ENCODE data around the gene GUCD1. TPM values are rescaled to one million over a fixed set of nuclear protein-coding genes. Genes with fewer than 3 reads are reported as not detected.

Gene GUCD1
- total and polyA plus RNA-seq, 7 donors = 85.6 to 301 (median 98.6) TPM

DNA sequence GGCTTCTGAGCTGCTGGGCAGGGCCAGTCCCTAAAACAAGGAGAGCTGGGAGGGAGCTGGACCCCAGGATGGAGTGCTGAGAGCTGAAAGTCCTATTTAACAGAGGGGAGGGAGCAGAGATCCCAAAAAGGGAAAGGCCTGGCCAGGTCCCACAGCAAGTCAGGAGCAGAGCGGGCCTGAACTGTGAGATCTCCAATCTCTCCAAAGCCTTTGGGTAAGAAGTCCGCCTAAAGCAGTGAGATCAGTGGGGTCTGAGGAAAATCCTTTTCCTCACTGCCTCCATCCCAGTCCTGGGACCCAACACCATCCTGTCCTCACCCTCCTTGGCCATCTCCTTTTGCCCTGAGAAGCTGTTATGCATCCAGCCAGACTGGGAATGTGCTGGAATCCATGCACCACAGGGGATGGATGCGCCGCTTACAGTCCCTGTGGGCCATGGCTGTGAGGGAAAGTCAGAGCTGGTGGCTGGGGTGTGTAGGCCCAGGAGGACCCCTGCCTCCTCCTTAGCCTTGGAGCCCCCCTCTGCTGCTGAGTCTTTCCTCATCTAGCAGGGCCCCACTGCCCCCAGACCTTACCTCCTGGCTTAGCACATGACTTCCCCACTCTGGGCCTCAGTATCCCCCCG, 29.3 kb upstream of the GUCD1 start:
- H3K9me3 ChIP-seq = no peaks in the 10 kb centered on the region
- peaks cover 0 to 42% (median 14%) of the 10 kb centered on the region in 4 donors for H3K36me3 ChIP-seq
- H3K4me3 ChIP-seq = peak overlapping the region in 2 of 4 donors; percentile 32 to 38
- peak overlapping the region; percentile 76 to 83 (median 80) for H3K27ac ChIP-seq
- no peak for DNase-seq
- TF ChIP-seq POLR2A (IDR thresholded peaks at IDR 0.05) = no peak
- intact Hi-C loops (cut with DNase I) = no loop called here
- H3K4me1 ChIP-seq = peaks cover 0 to 32% (median 23%) of the 10 kb centered on the region in 4 donors
- no peaks in the 10 kb centered on the region for H3K27me3 ChIP-seq
- WGBS, 2 donors = 93 to 96% methylated on average over 5 of the region's 5 CpGs

GRCh38 chr22:24583221-24584165, 28.6 kb upstream of the GUCD1 start:
- TF ChIP-seq EP300 (IDR thresholded peaks at IDR 0.05) = no peak
- peak in 2 of 4 donors; percentile 4 to 28 for TF ChIP-seq POLR2AphosphoS5 (IDR thresholded peaks at IDR 0.05)
- no peaks in the 10 kb centered on the region for H3K9me3 ChIP-seq
- peak overlapping the region; percentile 76 to 83 (median 80) for H3K27ac ChIP-seq
- H3K4me1 ChIP-seq = peaks cover 0 to 40% (median 23%) of the 10 kb centered on the region in 4 donors
- H3K27me3 ChIP-seq = no peaks in the 10 kb centered on the region
- peaks cover 0 to 35% (median 7%) of the 10 kb centered on the region in 4 donors for H3K36me3 ChIP-seq
- intact Hi-C loops (cut with DNase I) = no loop called here
- no peak for DNase-seq
- peak overlapping the region in 3 of 4 donors; percentile 19 to 38 (median 32) for H3K4me3 ChIP-seq
- 37 to 67% methylated on average over 19 of the region's 19 CpGs for WGBS, 2 donors

DNA sequence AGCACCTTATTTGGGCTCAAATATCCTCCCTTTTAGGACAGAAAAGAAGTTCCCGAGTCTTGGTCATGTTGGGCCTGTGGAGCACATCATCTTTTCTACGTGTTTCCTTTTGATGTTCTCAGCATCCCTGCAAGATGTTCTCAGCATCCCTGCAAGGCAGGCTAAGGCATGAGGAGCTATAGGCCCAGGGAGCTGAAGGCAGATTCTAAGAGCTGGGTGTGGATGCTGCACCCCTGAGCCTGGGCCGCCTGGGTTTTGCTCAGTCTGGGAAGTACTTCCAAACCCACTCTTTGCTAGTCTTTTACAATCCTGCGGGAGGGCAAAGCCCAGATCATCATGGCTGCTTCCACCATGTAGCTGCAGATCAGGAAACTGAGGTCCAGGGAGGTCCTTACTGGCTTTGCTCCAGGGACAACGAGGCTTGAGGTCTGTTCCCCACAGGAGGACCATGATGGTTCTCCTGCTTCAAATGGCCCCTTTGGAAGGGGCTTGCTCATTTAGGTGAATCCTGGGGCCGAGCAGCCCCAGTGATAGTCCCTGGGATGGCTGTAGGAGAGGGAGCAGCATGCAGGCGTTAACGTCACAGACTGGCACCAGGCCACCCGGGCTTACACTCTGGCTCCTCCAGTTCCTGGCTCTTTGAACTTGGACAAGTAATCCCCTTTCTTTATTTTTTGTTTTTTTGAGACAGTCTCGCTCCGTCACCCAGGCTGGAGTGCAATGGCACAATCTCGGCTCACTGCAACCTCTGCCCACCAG, 27.3 kb upstream of the GUCD1 start:
- no peak for TF ChIP-seq EP300 (IDR thresholded peaks at IDR 0.05)
- no peak for TF ChIP-seq POLR2A (IDR thresholded peaks at IDR 0.05)
- TF ChIP-seq CTCF (IDR thresholded peaks at IDR 0.05) = no peak
- TF ChIP-seq POLR2AphosphoS5 (IDR thresholded peaks at IDR 0.05) = no peak
- H3K27ac ChIP-seq = peak overlapping the region in 1 of 4 donors; percentile 83
- H3K9me3 ChIP-seq = no peaks in the 10 kb centered on the region
- H3K36me3 ChIP-seq = peaks cover 0 to 31% (median 3%) of the 10 kb centered on the region in 4 donors
- peak; percentile 65 for DNase-seq
- peaks cover 0 to 43% (median 23%) of the 10 kb centered on the region in 4 donors for H3K4me1 ChIP-seq
- intact Hi-C loops (cut with DNase I) = no loop called here
- WGBS, 2 donors = 92 to 93% methylated on average over 12 of the region's 12 CpGs
- H3K4me3 ChIP-seq = no peak overlapping the region
- no peaks in the 10 kb centered on the region for H3K27me3 ChIP-seq

GRCh38 chr22:24580276-24580675, 25.3 kb upstream of the GUCD1 start:
- no peak for DNase-seq
- intact Hi-C loops (cut with DNase I) = no loop called here
- Histone ChIP-seq H3K9me3 (no peaks in the 10 kb centered on the region), H3K36me3 (peaks cover 0 to 23% (median 0%) of the 10 kb centered on the region in 4 donors), H3K27ac (peak overlapping the region in 1 of 4 donors; percentile 39), H3K4me1 (peaks cover 0 to 43% (median 23%) of the 10 kb centered on the region in 4 donors), H3K4me3 (no peak overlapping the region), H3K27me3 (no peaks in the 10 kb centered on the region)
- 88 to 99% methylated on average over 2 of the region's 2 CpGs for WGBS, 2 donors
- TF ChIP-seq POLR2AphosphoS5 (IDR thresholded peaks at IDR 0.05) = peak in 1 of 4 donors; percentile 36
- no peak for TF ChIP-seq EP300 (IDR thresholded peaks at IDR 0.05)
- TF ChIP-seq POLR2A (IDR thresholded peaks at IDR 0.05) = no peak

DNA sequence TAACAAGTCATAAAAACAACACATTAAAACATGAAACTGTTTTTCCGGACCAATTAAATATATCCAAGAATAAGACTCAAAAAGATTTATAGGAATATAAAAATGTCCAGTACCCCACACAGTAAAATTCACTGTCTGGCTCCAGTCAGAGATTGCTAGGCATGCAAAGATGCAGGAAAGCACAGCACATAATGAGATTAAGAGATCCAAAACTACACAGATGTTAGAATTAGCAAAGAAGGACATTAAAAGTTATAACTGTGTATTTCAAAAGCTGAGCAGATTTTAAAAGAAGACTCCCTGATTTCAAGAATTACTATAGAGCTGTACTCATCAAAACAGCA, 24.3 kb upstream of the GUCD1 start:
- TF ChIP-seq CTCF (IDR thresholded peaks at IDR 0.05) (no peak), EP300 (IDR thresholded peaks at IDR 0.05) (no peak), POLR2A (IDR thresholded peaks at IDR 0.05) (no peak), POLR2AphosphoS5 (IDR thresholded peaks at IDR 0.05) (no peak)
- Histone ChIP-seq H3K4me3 (no peak overlapping the region), H3K36me3 (peaks cover 0 to 29% (median 5%) of the 10 kb centered on the region in 4 donors), H3K9me3 (no peaks in the 10 kb centered on the region), H3K4me1 (peaks cover 0 to 36% (median 15%) of the 10 kb centered on the region in 4 donors), H3K27ac (peak overlapping the region in 1 of 4 donors; percentile 39), H3K27me3 (no peaks in the 10 kb centered on the region)
- 11 to 56% methylated on average over 1 of the region's 1 CpG for WGBS, 2 donors
- intact Hi-C loops (cut with DNase I) = no loop called here
- DNase-seq = no peak
